Left forelimb (tissue), 1 donor: Measurements from ENCODE around the gene CASK.
"Not testable (repeated sequence)": the region's sequence is repeated elsewhere in the genome, so short reads cannot be mapped to it uniquely, and the experiment has no call there.

ENCODE experiments used
- DNase-seq: peaks from one replicate; pipeline ENCODE4 v3.0.0-alpha.2; 2018; ENCODE audit warnings: low spot score

The CASK gene

DNA sequence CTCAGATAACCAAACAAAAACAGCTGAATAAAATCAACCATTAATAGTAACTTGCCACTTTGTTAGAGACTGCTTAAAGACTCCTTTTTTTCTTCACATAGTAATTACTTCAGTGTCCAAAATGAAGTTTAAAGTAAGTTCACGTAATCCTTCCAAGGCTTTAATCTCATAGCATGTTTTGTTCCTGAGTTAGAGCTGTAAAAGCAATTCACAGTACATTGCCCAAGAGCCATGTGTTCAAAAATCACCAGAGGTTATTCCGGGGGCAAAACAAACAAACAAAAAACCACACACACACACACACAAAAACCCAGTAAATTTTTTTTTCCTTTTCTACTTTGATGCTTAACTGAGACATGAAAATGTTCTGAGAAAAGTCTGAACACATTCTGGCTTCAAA lies 193.3 kb downstream of the CASK start:
- DNase-seq: no peak

DNA sequence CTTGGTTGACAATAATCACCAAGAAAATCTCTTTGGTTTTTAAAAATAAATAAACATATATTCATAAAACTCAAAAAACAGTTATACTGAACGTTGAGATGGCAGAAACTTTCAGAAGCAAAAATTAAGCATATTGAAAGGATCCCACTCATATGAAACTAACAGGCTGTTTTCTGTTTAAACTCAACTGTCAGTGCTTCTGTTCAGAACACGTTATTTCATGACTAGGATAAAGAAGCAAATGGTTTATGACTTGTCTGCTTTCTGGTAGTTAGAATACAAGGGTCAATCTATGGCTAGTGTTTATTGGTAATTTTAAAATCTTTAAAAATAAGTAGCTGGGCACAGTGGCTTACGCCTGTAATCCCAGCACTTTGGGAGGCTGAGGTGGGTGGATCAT lies 195.2 kb downstream of the CASK start:
- DNase-seq: no peak

- no peak for DNase-seq
Measured at GRCh38 chrX:41723826-41724225, 199.5 kb downstream of the CASK start, which contains the start of gene GPR82. Gene GPR82 (plus strand): TSS chrX:41724181. CDS start chrX:41727027, 2,846 bp downstream.

- DNase-seq: no peak
Measured at GRCh38 chrX:41722816-41723618, 200.3 kb downstream of the CASK start.

- no peak for DNase-seq
Measured at GRCh38 chrX:41722214-41722613, 201.1 kb downstream of the CASK start.

GRCh38 chrX:41721590-41721989 lies 201.8 kb downstream of the CASK start:
- DNase-seq: no peak

DNA sequence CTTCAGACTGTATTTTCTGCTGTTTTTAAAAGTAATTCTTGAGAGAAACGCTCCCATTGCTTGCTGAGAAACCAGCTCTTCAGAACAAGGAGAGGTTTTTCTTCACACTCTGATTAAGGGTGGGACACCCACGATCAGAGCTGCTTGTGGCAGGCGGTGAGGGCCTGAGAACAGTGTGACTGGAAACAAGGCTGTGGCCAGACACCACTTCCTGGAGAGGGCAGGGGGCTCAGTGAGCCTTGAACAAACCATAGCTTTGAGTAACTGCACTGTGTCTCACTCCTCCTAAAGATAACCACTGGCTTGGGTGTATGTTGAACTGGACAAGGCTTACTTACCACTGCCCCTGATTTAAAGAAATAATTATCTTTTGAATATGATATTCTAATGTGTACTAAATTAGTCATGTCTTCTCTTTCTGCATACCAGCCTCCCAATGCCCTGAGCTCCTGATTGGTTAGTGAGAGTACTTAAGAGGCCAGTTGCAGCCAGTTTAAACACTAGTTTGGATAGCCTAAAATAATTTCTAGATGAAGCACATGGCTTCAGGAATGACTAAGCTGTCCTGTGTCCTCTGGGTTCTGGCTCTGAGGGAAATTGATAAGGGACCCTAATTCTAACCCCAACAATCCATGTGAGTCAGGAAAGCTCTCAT lies 203.1 kb downstream of the CASK start:
- DNase-seq: no peak

DNA sequence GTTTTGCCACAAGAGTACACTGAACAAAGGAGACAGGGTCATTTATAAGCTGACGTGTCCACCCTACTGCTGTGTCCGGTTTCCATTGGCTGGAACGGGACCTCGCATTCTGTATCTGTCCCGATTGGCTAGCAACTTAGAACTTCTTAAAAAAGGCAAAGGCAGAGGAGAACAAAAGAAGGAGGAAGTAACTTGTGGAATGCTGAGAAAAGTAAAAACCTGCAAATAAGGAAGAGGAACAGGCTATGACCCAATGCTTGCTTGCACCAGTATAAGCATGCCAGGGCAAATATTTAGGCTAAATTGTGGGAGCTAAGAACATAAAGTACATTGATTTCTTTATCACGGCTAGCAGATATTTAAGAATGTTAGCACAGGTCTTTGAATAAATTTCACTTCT lies 203.7 kb downstream of the CASK start:
- DNase-seq: not testable (repeated sequence)

- no peak for DNase-seq
Measured at GRCh38 chrX:41718481-41719235, 204.7 kb downstream of the CASK start.

GRCh38 chrX:41716767-41717473 lies 206.4 kb downstream of the CASK start:
- DNase-seq: no peak

DNA sequence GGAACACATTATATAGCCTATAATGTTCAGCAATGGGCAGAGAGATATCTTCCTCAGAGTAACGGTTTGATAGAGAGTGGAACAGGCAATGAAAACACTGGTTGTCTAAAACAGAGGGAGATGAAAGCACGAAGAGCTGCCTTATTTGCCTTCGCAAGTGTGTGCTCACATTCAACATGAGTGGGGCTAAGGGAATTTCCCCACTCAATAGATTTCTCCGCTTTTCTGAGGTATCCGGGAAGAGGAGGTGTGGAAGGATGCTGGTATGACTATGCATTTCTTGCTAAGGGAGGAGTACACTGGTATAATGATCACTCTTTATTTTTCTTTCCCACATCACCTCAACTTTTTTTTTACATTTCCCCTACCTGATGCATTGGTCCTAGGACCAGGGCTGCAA lies 207.1 kb downstream of the CASK start:
- no peak for DNase-seq

DNA sequence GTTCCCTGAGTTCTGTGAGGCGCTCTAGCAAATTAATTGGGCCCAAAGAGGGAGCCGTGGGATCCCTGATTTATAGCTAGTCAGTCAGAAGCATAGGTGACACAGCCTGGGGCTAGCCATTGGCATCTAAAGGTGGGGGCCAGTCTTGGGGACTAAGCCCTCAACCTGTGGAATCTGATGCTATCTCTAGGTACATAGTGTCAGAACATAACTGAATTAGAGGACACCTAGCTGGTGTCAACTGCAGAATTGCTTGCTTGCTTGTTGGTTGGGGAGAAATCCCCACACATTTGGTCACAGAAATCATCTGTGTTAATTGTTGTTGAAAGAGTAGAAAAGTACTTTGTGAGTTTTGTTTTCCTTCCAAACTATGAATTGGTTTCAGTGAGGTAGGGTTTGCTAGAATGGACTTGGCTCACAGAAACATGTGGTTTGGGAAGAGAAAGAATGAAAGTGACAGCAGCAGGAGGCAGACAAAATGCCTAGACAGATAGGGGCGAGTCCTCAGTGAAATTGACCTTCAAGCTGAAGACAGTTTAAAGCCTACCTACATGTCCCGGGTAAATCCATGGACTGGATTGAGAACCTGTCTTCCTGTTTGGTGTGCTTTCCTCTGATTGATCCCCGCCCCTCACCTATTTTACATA lies 212.2 kb downstream of the CASK start:
- no peak for DNase-seq

GRCh38 chrX:41708486-41708885 lies 214.9 kb downstream of the CASK start:
- no peak for DNase-seq

GRCh38 chrX:41707218-41707617 lies 216.1 kb downstream of the CASK start:
- no peak for DNase-seq

GRCh38 chrX:41705680-41706374 lies 217.5 kb downstream of the CASK start:
- no peak for DNase-seq

DNA sequence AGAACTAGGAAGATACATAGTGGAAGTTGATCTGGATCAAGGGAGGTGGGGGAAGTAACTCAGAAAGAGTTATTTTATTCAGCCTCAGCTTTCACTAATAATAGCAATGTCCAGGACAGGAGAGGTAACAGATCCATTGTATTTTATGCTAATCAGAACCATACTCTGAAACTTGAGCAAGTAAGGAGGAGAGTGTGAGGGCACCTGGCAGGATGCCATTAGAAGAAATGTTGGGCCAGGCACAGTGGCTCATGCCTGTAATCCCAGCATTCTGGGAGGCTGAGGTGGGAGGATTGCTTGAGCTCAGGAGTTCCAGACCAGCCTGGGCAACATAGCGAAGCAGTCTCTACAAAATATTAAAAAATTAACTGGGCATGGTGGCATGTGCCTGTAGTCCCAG lies 218.3 kb downstream of the CASK start:
- DNase-seq: no peak

- no peak for DNase-seq
Measured at GRCh38 chrX:41703574-41704029, 219.8 kb downstream of the CASK start.

DNA sequence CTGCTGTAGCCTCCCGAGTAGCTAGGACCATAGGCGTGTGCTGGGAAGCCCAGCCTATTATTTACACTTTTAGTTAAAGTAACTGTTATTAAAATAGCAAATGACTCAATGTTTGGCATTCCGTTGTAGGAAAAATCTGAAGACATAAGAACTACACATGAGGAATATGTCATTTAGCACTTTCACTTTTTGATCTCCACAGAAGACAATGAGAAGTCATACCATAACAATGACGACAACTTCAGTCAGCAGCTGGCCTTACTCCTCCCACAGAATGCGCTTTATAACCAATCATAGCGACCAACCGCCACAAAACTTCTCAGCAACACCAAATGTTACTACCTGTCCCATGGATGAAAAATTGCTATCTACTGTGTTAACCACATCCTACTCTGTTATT lies 227.9 kb downstream of the CASK start:
- DNase-seq: no peak

DNA sequence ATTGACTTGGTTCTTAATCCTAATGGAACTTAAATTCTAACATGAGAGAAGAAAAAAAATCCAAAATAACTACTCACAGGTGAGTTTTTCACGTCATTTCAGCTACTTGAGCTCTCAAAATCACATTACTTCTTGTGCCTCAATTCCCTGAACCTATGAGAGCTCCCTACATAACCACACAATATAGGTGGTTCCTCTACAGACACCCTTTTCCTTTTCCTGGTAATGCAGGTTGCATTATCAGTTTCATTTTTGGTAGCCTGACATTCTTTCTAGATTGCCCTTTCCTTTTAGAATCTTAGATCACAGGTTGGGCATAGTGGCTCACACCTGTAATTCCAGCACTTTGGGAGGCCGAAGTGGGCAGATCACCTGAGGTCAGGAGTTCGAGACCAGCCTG lies 230.3 kb downstream of the CASK start:
- no peak for DNase-seq

- no peak for DNase-seq
Measured at GRCh38 chrX:41692162-41692749, 231.1 kb downstream of the CASK start.

DNA sequence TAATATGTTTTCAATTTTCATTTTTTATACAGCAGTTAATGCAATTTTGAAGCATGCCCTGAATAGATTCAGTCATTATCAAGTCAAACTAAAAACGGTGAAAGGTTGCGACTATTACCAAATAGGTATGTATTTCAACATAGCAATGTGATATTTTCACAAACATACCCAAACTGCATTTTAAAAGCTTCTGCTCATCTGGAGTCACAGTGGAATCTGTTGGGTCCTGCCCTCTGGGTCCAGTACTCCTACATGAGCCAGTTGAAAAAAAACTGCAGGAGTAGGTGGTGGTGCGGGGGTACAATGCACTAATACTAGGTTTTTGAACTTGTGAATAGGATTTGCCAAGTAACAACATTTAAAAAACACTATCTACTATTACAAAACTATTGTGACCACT lies 233.6 kb downstream of the CASK start:
- DNase-seq: no peak
